Stimulated activated naive CD4-positive, alpha-beta T cell (primary cell): ENCODE data around the gene CHST3.
"Not testable (repeated sequence)": the region's sequence is repeated elsewhere in the genome, so short reads cannot be mapped to it uniquely, and the experiment has no call there.

ENCODE experiments used
- DNase-seq, 6 experiments: peaks; one replicate each; lab custom pipeline; 2025; lab: John Stamatoyannopoulos, UW

CHST3 gene

GRCh38 chr10:72032409-72033162 is 68.4 kb downstream of the CHST3 start:
- DNase-seq, result not testable (repeated sequence)

GRCh38 chr10:72034040-72034499 is 69.9 kb downstream of the CHST3 start:
- DNase-seq, result no peak

GRCh38 chr10:72034761-72035160 is 70.6 kb downstream of the CHST3 start:
- DNase-seq, result no peak

- DNase-seq, result no peak
Measured at GRCh38 chr10:72035252-72035887, 71.2 kb downstream of the CHST3 start.

GRCh38 chr10:72037266-72037665 is 73.1 kb downstream of the CHST3 start:
- no peak for DNase-seq

- DNase-seq, result no peak
Measured at GRCh38 chr10:72037811-72038210, 73.6 kb downstream of the CHST3 start.

- DNase-seq, result no peak
Measured at GRCh38 chr10:72038458-72039001, 74.3 kb downstream of the CHST3 start.

- no peak for DNase-seq
Measured at GRCh38 chr10:72039377-72039776, 75.2 kb downstream of the CHST3 start.

GRCh38 chr10:72041491-72041890 is 77.3 kb downstream of the CHST3 start:
- DNase-seq, result no peak

- DNase-seq, result no peak
Measured at GRCh38 chr10:72043016-72043834, 79.0 kb downstream of the CHST3 start.

- DNase-seq, result no peak
Measured at GRCh38 chr10:72044417-72045041, 80.3 kb downstream of the CHST3 start.

- no peak for DNase-seq
Measured at GRCh38 chr10:72045586-72045985, 81.4 kb downstream of the CHST3 start.

GRCh38 chr10:72048450-72049124 is 84.4 kb downstream of the CHST3 start:
- peak; percentile 57 to 89 (median 82) for DNase-seq

GRCh38 chr10:72049472-72049871 is 85.3 kb downstream of the CHST3 start:
- no peak for DNase-seq

GRCh38 chr10:72049969-72050781 is 86.0 kb downstream of the CHST3 start:
- DNase-seq, result no peak

- no peak for DNase-seq
Measured at GRCh38 chr10:72050873-72051272, 86.7 kb downstream of the CHST3 start.

- no peak for DNase-seq
Measured at GRCh38 chr10:72053690-72054089, 89.5 kb downstream of the CHST3 start.

GRCh38 chr10:72056113-72056512 is 91.9 kb downstream of the CHST3 start:
- no peak for DNase-seq

- DNase-seq, result no peak
Measured at GRCh38 chr10:72056932-72057751, 92.9 kb downstream of the CHST3 start.
